Amniotic stem cell (primary cell): ENCODE measurements around the gene ICE2.
"Not testable (repeated sequence)": the region's sequence is repeated elsewhere in the genome, so short reads cannot be mapped to it uniquely, and the experiment has no call there.

ENCODE experiments used
- DNase-seq: peaks from one replicate; lab custom pipeline; 2025; lab: John Stamatoyannopoulos, UW

The ICE2 gene

GRCh38 chr15:60408463-60408981, 70.4 kb downstream of the ICE2 start:
- DNase-seq: no peak

GRCh38 chr15:60407415-60407805, 71.5 kb downstream of the ICE2 start:
- peak; percentile 76 for DNase-seq

- no peak for DNase-seq
Observed at GRCh38 chr15:60406513-60407414, 72.2 kb downstream of the ICE2 start.

DNA sequence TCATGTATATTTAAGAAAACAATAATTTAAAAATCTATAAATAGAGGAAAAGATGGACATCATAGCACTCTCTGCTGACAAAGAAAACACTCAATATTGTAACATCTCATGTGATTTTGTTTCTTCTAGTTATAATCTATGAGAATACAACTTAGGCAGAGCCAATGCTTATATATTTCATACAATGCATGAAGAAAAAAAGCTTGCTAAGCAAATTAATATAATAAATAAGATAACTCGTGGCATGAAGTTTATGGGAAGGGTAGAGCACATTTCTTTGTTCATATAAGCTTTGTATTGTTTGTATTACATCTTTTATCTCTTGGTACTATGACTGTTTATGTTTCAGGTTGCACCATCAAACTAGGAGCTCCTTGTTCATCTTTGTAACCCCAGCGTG, 73.5 kb downstream of the ICE2 start:
- DNase-seq: no peak

GRCh38 chr15:60404351-60404750, 74.6 kb downstream of the ICE2 start:
- not testable (repeated sequence) for DNase-seq

DNA sequence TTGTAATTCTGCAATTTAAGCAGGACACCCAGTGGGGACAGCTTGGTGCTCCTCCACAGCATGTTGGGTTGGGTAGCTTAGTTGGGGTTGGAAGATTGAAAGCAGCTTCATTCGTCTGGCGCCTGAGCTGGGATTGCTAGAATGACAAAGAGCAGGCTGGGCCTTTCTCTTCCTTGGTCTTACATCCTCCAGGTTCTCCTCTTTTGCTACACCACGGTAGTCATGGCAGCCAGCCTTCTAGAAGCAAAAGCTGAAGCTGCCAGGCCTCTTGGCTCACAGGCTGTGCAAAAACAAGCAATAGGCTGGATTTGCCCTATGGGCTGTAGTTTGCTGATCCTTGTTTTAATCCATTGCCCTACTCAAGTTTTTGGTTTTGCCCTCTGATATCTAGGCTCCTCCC, 78.0 kb downstream of the ICE2 start:
- DNase-seq: no peak

DNA sequence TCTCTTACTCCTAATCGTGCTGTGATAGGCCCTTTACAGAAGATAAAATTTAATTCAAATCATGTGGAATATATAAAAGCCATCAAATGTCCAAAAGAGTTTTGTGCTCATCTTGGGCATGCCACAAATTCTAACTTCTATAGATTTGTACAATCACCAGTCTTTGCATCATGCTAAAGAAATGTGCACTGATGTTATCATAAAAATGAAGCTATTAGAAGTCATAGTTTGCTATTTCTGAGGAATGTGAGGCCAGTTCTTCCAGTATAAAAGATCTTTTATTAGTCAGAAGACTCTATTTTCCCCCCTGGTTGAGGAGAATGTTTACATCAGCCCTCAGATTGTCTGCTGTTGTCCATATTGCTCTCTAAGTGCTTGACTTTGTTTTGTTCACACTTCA, 79.0 kb downstream of the ICE2 start:
- DNase-seq: peak; percentile 66

DNA sequence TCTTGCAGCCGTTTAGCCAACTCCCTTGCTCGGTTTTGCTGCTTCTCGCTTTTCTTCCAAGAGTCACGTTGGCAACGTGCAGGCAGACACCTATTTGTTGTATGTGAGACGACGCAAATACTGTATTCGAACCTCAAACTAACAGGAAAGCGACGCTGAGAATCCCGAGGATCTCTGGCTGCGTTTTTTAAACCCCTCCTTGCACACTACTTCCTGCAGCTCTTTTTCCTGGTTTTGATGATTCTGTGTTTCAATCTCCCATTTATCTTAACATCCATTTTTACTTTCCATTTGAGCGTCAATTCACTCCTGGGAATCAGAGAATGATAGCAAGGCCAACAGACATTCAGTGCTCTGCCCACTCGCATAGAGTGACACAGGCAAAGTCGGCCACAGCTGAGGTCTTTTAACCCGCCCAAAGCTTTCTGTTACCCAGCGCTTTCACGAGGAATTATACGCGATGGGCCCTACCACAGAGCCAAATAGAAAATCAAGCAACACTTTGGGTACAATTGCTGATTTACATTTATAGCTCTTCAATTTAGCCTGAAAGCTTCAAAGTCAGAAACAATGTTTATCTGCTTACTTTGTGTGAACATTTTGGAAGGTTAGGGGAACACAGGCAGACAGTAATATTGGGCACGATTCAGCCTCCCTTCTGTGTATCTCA, 79.6 kb downstream of the ICE2 start:
- DNase-seq: no peak

- peak; percentile 70 for DNase-seq
Observed at GRCh38 chr15:60397772-60398445, 81.0 kb downstream of the ICE2 start, which contains the start of gene ANXA2. ANXA2 (minus strand) TSS chr15:60397986; CDS start chr15:60386075, 11,911 bp downstream.

GRCh38 chr15:60396958-60397771, 81.8 kb downstream of the ICE2 start:
- peak; percentile 63 for DNase-seq

DNA sequence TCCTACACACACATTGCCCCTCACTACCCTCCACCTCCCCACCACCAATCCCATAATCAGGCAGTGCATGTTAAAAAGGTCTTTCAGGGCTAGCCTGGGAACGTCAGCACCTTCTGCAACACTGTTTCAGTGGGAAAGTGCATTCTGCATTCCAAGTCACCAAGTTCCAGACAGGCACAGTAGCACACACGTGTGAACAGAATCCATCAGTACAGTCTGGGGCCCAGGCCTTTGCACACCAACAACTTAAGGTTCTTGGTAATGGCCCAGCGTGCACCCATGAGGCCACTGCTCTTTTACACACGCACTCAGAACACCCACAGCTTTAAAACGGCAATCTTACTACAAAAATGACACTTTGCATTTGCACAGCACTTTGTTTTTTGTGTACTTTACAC, 82.4 kb downstream of the ICE2 start:
- no peak for DNase-seq

DNA sequence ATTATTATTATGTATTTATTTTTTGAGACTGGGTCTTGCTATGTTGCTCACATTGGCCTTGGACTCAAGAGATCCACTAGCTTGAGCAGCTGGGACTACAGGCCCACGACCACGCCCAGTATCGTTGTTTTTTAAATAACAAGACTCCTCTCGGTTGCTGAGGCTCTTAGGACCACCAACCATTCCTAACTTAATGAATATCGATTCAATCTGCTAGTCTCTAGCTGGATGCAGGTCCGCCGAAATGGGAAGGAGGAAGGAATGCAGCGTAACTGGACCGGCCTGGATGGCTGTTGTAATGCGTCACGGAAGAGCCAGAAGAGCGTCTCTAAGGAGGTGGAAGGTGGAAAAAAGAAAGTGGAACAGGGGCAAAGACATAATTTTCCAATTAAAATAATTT, 82.8 kb downstream of the ICE2 start:
- no peak for DNase-seq

- DNase-seq: no peak
Observed at GRCh38 chr15:60395276-60396011, 83.5 kb downstream of the ICE2 start.

- no peak for DNase-seq
Observed at GRCh38 chr15:60394689-60395097, 84.2 kb downstream of the ICE2 start.

DNA sequence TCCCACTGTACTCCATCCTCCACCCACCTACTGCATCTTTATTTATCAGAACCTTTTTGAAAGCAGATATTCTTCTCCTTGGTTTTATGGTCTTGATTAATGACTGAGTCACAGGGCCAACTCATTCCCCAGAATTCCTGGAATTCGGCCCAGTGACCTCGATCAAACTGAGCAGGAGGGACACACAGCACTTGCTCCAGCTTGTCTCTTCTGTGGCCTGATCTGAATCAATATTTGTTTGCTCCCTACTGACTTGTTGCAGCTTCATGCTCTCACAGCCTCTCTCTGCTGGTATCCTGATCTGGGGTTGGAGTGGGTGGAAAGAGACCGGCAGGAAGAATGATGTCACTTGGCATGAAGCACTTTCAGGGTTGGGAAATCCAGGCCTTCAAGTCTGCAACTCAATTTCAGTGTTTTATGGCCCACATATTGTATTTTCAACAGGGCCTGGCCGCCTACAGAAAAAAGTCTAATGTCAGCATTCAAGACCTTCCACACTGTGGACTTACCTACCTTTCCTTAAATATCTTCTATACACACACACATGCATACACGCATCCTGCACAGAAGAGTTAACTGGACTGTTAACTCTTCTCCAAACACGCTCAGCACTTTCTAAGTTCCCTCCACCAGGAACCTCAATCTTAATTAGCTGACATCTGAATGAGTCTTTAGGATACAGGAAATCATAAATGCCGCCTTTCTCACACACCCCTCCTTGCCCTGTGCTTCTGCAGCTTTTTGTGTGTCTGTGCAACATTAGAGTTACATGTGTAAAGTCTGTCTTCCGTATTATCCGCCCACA, 85.8 kb downstream of the ICE2 start:
- DNase-seq: peak; percentile 73

DNA sequence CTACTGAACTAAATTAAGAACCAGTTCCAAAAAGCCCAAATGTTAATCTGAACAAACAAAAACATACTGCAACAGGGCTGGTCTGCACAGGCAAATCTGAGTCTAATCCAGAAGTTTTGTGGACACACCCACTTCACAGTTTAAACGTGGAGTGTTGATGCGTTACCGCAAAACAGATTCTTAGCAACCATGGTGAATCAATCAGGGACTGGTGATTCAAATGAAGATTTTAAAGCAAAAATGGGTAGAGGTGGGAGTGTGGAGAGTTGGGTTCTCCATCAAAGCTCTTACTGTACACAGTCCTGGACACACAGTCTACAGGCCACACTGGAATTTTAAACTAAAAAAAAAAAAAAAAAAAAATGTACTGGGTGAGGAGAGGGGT, 86.3 kb downstream of the ICE2 start:
- no peak for DNase-seq

GRCh38 chr15:60391722-60392315, 87.1 kb downstream of the ICE2 start:
- DNase-seq: no peak

- DNase-seq: peak; percentile 57
Observed at GRCh38 chr15:60390871-60391501, 88.0 kb downstream of the ICE2 start.

DNA sequence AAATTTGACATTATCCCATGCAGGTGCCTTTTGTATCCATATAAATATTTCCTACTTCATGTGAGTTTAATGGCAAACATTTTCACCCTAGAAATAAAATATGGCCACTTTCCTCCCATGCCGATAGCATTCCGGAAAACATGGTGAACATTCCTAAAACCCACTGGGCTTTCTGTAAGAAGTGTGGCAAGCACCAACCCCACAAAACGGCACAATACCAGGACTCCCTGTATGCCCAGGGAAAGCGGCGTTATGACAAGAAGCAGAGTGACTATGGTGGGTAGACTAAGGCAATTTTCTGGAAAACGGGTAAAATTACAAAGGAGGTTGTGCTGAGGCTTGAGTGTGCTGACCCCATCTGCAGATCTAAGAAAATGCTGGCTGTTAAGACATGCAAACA, 88.7 kb downstream of the ICE2 start:
- no peak for DNase-seq
